Measurements from ENCODE around the gene RTP2.

RTP2 gene

DNA sequence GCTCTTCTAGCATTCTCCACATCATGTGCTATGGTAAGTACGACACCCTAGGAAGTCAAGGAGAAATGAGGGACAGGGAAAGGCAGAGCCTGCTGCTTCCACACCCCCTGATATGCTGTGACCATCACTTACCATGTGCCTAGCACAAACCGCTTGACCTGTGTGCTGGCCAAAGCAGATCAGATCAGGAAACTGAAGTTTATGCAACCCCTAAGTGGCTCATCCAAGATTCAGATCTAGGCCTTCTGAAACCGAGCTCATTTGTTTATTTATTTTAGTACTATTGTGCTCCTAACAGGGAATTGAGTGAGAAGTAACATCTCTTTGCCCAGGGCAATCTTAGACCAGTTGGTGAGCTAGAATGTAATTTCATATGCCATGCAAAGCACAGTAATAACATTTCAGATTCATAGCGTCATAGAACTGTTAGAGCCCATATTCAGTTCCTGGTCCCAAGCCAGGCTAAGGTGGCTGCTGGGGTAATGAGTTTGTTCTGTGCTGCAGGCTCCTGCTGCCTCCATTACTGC lies at the start of gene RTP2:
TSS of gene RTP2 (minus strand) at position 51 of the 527 bp plus-strand sequence. CDS start 429 bp downstream, outside the sequence.
- intact Hi-C loops (cut with DNase I) = no loop called here
- DNase-seq = peak in 1 of 10 donors; percentile 18

- no peak for DNase-seq
- intact Hi-C loops (cut with DNase I) = no loop called here
Measured at GRCh38 chr3:187750513-187751123, 48.3 kb upstream of the RTP2 start.

- intact Hi-C loops (cut with DNase I) = no loop called here
- no peak for DNase-seq
Measured at GRCh38 chr3:187750006-187750512, 47.7 kb upstream of the RTP2 start.

GRCh38 chr3:187748050-187748481 lies 45.7 kb upstream of the RTP2 start:
- DNase-seq = peak; percentile 81 to 98 (median 94)
- intact Hi-C loops (cut with DNase I) = loop anchor here (5.0 kb wide), 1 partner anchor 409 kb away; no protein-coding TSS in a partner anchor

DNA sequence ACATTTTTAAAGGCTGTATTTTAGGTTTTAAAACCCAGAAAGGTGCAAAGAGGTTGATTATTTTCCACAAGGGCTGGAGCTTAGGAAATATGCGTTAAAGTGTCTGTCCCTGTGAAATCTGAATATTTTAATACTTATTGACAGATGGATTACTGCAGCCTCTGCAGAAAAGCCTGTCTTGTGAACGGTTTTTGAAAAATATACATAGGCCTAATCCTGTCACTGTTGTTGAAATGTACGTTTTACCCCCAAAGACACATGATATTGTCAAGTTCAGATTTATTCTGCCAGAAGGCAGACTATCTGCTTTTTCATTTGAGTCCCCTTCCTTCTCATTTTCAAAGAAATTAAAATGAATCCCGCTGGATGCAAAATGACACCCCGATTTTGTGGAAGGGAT lies 45.1 kb upstream of the RTP2 start:
- DNase-seq = no peak
- intact Hi-C loops (cut with DNase I) = loop anchor here (2.0 to 5.0 kb wide), 2 partner anchors 305 to 410 kb away; no protein-coding TSS in a partner anchor

DNA sequence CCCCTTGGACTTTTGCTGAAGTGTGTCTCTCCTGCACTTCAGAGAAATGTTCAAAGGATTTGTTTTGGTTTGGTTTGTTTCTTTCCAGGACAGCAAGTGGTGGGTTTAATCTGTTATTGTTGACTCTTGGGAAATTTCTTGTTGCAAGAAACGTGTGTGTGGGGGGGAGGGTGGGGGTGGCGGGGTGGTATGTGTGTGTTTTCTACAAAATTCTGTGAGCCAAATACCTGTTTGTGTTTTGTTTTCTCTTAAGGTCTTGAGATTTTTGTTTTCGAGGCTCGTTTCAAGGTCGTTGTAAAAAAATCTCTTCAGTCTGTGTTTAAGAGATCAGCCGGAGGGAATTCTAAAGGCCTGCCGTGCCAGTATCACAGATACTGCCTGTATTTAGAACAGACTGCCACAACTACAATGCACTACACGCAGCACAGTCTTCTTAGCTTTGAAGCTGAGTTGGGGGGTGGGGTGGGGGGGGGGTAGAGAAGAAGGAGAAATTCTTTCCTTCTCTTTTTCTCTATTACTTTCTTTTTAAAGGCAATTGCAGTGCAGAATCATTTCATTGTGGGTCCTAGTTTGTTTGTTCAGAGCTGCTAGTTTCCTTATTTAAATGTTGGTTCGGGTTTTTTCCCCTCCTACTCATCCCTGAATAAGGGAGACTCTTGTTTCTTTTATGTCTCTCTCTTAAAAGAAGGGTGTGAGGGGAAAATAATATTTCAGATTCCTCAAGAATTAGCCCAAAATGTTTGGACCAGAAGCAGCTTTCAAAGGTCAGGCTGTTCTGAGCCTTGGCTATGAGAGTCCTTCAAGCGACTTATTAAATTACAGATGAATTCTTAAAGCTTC lies 44.3 kb upstream of the RTP2 start:
- no peak for DNase-seq
- intact Hi-C loops (cut with DNase I) = loop anchor here (2.0 to 5.0 kb wide), 2 partner anchors 306 to 411 kb away; no protein-coding TSS in a partner anchor

GRCh38 chr3:187746059-187746441 lies 43.7 kb upstream of the RTP2 start:
- no peak for DNase-seq

GRCh38 chr3:187745201-187746058 lies 43.1 kb upstream of the RTP2 start, which contains the start of gene BCL6:
TSS of gene BCL6 (minus strand) at chr3:187745468. CDS start at chr3:187733693, 11,775 bp downstream.
- DNase-seq = peak; percentile 86 to 98 (median 88)
- intact Hi-C loops (cut with DNase I) = loop anchor here (2.0 to 5.0 kb wide), 2 partner anchors 307 to 412 kb away; no protein-coding TSS in a partner anchor

More at GRCh38 chr3:187746059-187746441, 43.7 kb upstream of the RTP2 start:
- intact Hi-C loops (cut with DNase I) = loop anchor here (2.0 to 5.0 kb wide), 2 partner anchors 307 to 411 kb away; no protein-coding TSS in a partner anchor

- peak in 5 of 10 donors; percentile 46 to 93 (median 57) for DNase-seq
- intact Hi-C loops (cut with DNase I) = loop anchor here (5.0 kb wide), 1 partner anchor 413 kb away; no protein-coding TSS in a partner anchor
Measured at GRCh38 chr3:187744169-187745151, 42.1 kb upstream of the RTP2 start.

DNA sequence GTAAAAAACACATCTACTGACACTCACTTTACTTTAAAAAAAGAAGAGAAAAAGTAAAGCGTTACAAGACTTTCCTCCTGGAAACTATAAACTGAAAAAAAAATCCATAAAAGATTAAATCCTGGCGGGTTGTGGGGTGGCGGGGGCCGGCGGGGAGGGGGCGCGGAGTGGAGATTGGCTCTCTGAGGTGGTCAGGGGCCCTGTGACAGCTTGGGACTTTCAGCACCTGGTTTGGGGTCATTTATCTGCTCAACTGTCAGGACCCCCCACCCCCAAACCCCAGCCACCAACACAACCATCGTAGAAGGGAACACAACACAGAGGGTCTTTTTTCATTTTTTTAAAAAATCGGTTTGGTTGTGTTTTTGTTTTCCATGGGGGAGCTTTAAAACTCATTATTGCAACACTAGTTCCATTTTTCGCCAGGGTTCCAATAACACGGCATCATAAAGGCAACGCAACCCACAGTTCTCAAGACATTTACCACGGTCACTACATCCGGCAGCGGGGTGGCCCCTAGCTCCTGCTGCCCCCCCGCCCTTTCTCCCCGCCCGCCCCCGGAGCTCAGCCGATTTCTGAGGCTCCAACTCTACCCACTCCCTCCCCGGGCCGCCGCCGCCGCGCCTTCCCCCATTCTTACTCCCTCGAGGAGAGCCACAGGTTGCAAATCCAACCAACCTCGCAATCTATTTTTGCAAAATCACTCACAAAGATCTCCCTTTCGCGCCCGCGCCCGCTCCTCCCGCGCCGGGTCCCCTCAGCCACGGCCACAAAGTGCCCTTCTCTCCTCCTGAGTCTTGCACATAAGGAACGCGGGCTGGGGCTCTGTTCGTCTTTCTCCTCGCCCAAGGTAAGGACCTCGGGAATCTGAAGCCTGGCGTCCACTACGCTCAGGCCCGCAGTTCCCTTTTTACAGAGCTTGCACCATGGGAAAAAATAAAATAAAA lies 41.1 kb upstream of the RTP2 start:
- intact Hi-C loops (cut with DNase I) = no loop called here
- DNase-seq = peak in 5 of 10 donors; percentile 31 to 88 (median 52)

- intact Hi-C loops (cut with DNase I) = no loop called here
- DNase-seq = no peak
Measured at GRCh38 chr3:187742351-187743171, 40.2 kb upstream of the RTP2 start.

GRCh38 chr3:187741403-187742350 lies 39.3 kb upstream of the RTP2 start:
- intact Hi-C loops (cut with DNase I) = loop anchor here (1.0 kb wide), 1 partner anchor 1213 kb away; no protein-coding TSS in a partner anchor
- peak in 7 of 10 donors; percentile 38 to 92 (median 64) for DNase-seq

GRCh38 chr3:187740421-187741399 lies 38.4 kb upstream of the RTP2 start:
- DNase-seq = peak; percentile 49 to 95 (median 68)
- intact Hi-C loops (cut with DNase I) = loop anchor here (1.0 kb wide), 1 partner anchor 1214 kb away; no protein-coding TSS in a partner anchor

All from posterior cingulate gyrus (tissue), 11 donors.